ENCODE measurements around the gene ARHGAP44.
A peak's percentile ranks its signal among the peaks of the same experiment; 100 is the strongest.

ARHGAP44 gene

GRCh38 chr17:13031718-13032350 is 242.5 kb downstream of the ARHGAP44 start:
- H3K36me3 Mint-ChIP-seq (ENCODE audit: low read depth), result peaks cover 14% of the 10 kb centered on the region
- peaks cover 5% of the 10 kb centered on the region for H3K27me3 Mint-ChIP-seq (ENCODE audit: low read depth, poor library complexity)
- TF ChIP-seq, protein P1, sequence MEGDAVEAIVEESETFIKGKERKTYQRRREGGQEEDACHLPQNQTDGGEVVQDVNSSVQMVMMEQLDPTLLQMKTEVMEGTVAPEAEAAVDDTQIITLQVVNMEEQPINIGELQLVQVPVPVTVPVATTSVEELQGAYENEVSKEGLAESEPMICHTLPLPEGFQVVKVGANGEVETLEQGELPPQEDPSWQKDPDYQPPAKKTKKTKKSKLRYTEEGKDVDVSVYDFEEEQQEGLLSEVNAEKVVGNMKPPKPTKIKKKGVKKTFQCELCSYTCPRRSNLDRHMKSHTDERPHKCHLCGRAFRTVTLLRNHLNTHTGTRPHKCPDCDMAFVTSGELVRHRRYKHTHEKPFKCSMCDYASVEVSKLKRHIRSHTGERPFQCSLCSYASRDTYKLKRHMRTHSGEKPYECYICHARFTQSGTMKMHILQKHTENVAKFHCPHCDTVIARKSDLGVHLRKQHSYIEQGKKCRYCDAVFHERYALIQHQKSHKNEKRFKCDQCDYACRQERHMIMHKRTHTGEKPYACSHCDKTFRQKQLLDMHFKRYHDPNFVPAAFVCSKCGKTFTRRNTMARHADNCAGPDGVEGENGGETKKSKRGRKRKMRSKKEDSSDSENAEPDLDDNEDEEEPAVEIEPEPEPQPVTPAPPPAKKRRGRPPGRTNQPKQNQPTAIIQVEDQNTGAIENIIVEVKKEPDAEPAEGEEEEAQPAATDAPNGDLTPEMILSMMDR (IDR thresholded peaks at IDR 0.05), result peak; percentile 76
- peaks cover 16% of the 10 kb centered on the region for H3K4me1 Mint-ChIP-seq
- peak; percentile 48 for DNase-seq
- H3K9me3 Mint-ChIP-seq, result peaks cover 26% of the 10 kb centered on the region
- H3K27ac Mint-ChIP-seq, result no peak overlapping the region
- no peak overlapping the region for H3K4me3 Mint-ChIP-seq

DNA sequence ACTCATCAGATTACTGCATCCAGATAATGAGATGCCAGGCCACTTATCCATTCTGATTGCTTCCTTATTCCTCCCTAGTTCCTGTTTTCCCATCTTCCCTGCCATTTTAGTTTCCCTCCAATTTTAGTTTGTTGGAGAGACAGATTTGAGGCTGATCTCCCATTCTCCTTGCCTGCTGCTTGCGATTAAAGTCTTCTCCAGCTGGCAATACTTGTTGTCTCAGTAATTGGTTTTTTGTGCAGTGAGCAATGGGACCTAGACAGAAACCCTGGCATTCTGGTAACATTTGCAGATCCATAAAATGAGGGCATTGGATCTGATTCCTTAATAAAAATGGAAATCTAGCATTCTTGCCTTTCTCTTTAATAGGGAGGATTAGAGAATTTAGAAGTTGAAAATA is 246.1 kb downstream of the ARHGAP44 start:
- H3K4me1 Mint-ChIP-seq, result peaks cover 8% of the 10 kb centered on the region

GRCh38 chr17:13036751-13037150 is 247.5 kb downstream of the ARHGAP44 start:
- TF ChIP-seq, protein P1 (IDR thresholded peaks at IDR 0.05), result no peak
- Mint-ChIP-seq H3K4me3 (no peak overlapping the region), H3K27me3 (ENCODE audit: low read depth, poor library complexity) (peaks cover 2% of the 10 kb centered on the region), H3K4me1 (no peaks in the 10 kb centered on the region), H3K27ac (no peak overlapping the region), H3K36me3 (ENCODE audit: low read depth) (peaks cover 16% of the 10 kb centered on the region), H3K9me3 (peaks cover 35% of the 10 kb centered on the region)
- no peak for DNase-seq

More for the DNA sequence above, 246.1 kb downstream of the ARHGAP44 start:
- no peak for DNase-seq
- peaks cover 16% of the 10 kb centered on the region for H3K36me3 Mint-ChIP-seq (ENCODE audit: low read depth)
- H3K4me3 Mint-ChIP-seq, result no peak overlapping the region
- H3K27ac Mint-ChIP-seq, result no peak overlapping the region
- H3K9me3 Mint-ChIP-seq, result peaks cover 35% of the 10 kb centered on the region
- TF ChIP-seq, protein P1 (IDR thresholded peaks at IDR 0.05), result no peak
- H3K27me3 Mint-ChIP-seq (ENCODE audit: low read depth, poor library complexity), result peaks cover 5% of the 10 kb centered on the region

- Mint-ChIP-seq H3K27me3 (ENCODE audit: low read depth, poor library complexity) (peaks cover 2% of the 10 kb centered on the region), H3K4me3 (no peak overlapping the region), H3K4me1 (no peaks in the 10 kb centered on the region), H3K9me3 (peaks cover 34% of the 10 kb centered on the region), H3K36me3 (ENCODE audit: low read depth) (peaks cover 16% of the 10 kb centered on the region), H3K27ac (no peak overlapping the region)
- no peak for DNase-seq
- TF ChIP-seq, protein P1 (IDR thresholded peaks at IDR 0.05), result no peak
Observed at GRCh38 chr17:13038931-13039665, 249.8 kb downstream of the ARHGAP44 start.

Measured in nephron progenitor cell (in vitro differentiated cells).